ENCODE data around the gene MAPT. TPM values are rescaled to one million over a fixed set of nuclear protein-coding genes. Genes with fewer than 3 reads are reported as not detected.

MAPT gene
- total and polyA plus RNA-seq, 2 of the 13 experiments (the other 11 are each of a cell fraction or from before 2014, with no cell fraction given), result 2.1 to 2.8 TPM

- no peaks in the 10 kb centered on the region for H3K79me2 ChIP-seq (ENCODE audit: insufficient read depth, low read length)
- H3K9me3 ChIP-seq (ENCODE audit: low read length), result no peaks in the 10 kb centered on the region
- POLR2A ChIA-PET, result interaction anchor here (0.7 kb wide), 1 partner anchor 827 kb away, joined by 4 read pairs; no protein-coding TSS in a partner anchor
- H3K9ac ChIP-seq (ENCODE audit: insufficient read depth, low read depth, low read length), result no peak overlapping the region
- H3K4me3 ChIP-seq (replicated peaks in 1 of 3; ENCODE audit: insufficient read depth in 1 of 3, low read depth in 2 of 3, low read length in 3 of 3), result no peak overlapping the region
- FAIRE-seq, result no peak
- H3K4me1 ChIP-seq (ENCODE audit: insufficient read depth, low read length), result no peaks in the 10 kb centered on the region
- intact Hi-C loops (cut with micrococcal nuclease; ENCODE audit: unreplicated experiment), result no loop called here
- H3K36me3 ChIP-seq (replicated peaks in 1 of 2; ENCODE audit: control insufficient read depth in 1 of 2, insufficient read depth in 2 of 2, low read length in 2 of 2), result no peaks in the 10 kb centered on the region
- ATAC-seq, result no peak
- no peak overlapping the region for H2AFZ ChIP-seq (ENCODE audit: low read length)
- WGBS (ENCODE audit: low lambda C conversion rate), result 48% methylated on average over 7 of the region's 7 CpGs
- in situ Hi-C loops (cut with HindIII; ENCODE audit: extremely low pct_ligation_motif_present, low pct_unique_long_range_greater_than_20kb), result no loop called here
- H3K4me2 ChIP-seq (ENCODE audit: low read depth, low read length), result no peak overlapping the region
- no peaks in the 10 kb centered on the region for H4K20me1 ChIP-seq (ENCODE audit: insufficient read depth, low read length)
- CTCF ChIA-PET (ENCODE audit: low intra/inter-chr PET ratio, low total read pairs), result no interaction called here
- DNase-seq (ENCODE audit: low spot score), result no peak
- BruUV-seq (replicated peaks), result no TSS peak
- H3K27me3 ChIP-seq (ENCODE audit: control insufficient read depth in 1 of 2, insufficient read depth in 2 of 2, low read length in 2 of 2), result peaks cover 0 to 5% of the 10 kb centered on the region in 2 experiments; a peak in 1 of 5 replicates
- TF ChIP-seq GATAD2A (CRISPR knock-in tag; IDR thresholded peaks at IDR 0.05) (no peak), ZNF746 (CRISPR knock-in tag; IDR thresholded peaks at IDR 0.05) (no peak)
- no peak overlapping the region for H3K27ac ChIP-seq (ENCODE audit: extremely low read length, insufficient read depth, low read length)
Observed at GRCh38 chr17:45981306-45981705, 87.0 kb downstream of the MAPT start.

- intact Hi-C loops (cut with micrococcal nuclease; ENCODE audit: unreplicated experiment), result no loop called here
- CTCF ChIA-PET (ENCODE audit: low intra/inter-chr PET ratio, low total read pairs), result no interaction called here
- no peak; the same call in 2 of the 3 replicates for ATAC-seq
- no peak for TF ChIP-seq HMGXB4 (CRISPR knock-in tag; IDR thresholded peaks at IDR 0.05; ENCODE audit: borderline replicate concordance in 1 of 2, low read depth in 1 of 2)
- TF ChIP-seq ZNF207 (IDR thresholded peaks at IDR 0.05; ENCODE audit: borderline replicate concordance), result no peak
- no peak for TF ChIP-seq TRIM22 (IDR thresholded peaks at IDR 0.05)
- TF ChIP-seq ZNF660 (CRISPR knock-in tag; IDR thresholded peaks at IDR 0.05; ENCODE audit: borderline replicate concordance, low read depth), result no peak
- no peak for TF ChIP-seq ZBTB39 (CRISPR knock-in tag; IDR thresholded peaks at IDR 0.05)
- TF ChIP-seq MXI1 (IDR thresholded peaks at IDR 0.05; ENCODE audit: borderline replicate concordance, low read depth, low read length), result no peak
- no peak for TF ChIP-seq HNRNPK (IDR thresholded peaks at IDR 0.05; ENCODE audit: low read depth, low read length, poor library complexity, severe bottlenecking)
- TF ChIP-seq NR2F2 (IDR thresholded peaks at IDR 0.05; ENCODE audit: borderline replicate concordance, low read depth), result no peak
- no peak for TF ChIP-seq ZNF432 (CRISPR knock-in tag; IDR thresholded peaks at IDR 0.05; ENCODE audit: borderline replicate concordance)
Observed at GRCh38 chr17:45982791-45983613, 88.6 kb downstream of the MAPT start.

More at GRCh38 chr17:45982791-45983613, 88.6 kb downstream of the MAPT start:
- Histone ChIP-seq H3K27ac (ENCODE audit: extremely low read length, insufficient read depth, low read length) (no peak overlapping the region), H3K79me2 (ENCODE audit: insufficient read depth, low read length) (no peaks in the 10 kb centered on the region), H3K4me1 (ENCODE audit: insufficient read depth, low read length) (peaks cover 12% of the 10 kb centered on the region), H3K9ac (ENCODE audit: insufficient read depth, low read depth, low read length) (no peak overlapping the region), H2AFZ (ENCODE audit: low read length) (no peak overlapping the region), H3K36me3 (replicated peaks in 1 of 2; ENCODE audit: control insufficient read depth in 1 of 2, insufficient read depth in 2 of 2, low read length in 2 of 2) (no peaks in the 10 kb centered on the region), H4K20me1 (ENCODE audit: insufficient read depth, low read length) (no peaks in the 10 kb centered on the region), H3K9me3 (ENCODE audit: low read length) (no peaks in the 10 kb centered on the region), H3K4me3 (replicated peaks in 1 of 3; ENCODE audit: insufficient read depth in 1 of 3, low read depth in 2 of 3, low read length in 3 of 3) (no peak overlapping the region), H3K27me3 (ENCODE audit: control insufficient read depth in 1 of 2, insufficient read depth in 2 of 2, low read length in 2 of 2) (peaks cover 0 to 9% of the 10 kb centered on the region in 2 experiments; a peak in 2 of 5 replicates), H3K4me2 (ENCODE audit: low read depth, low read length) (no peak overlapping the region)
- BruUV-seq (replicated peaks), result no TSS peak
- in situ Hi-C loops (cut with HindIII; ENCODE audit: extremely low pct_ligation_motif_present, low pct_unique_long_range_greater_than_20kb), result no loop called here
- POLR2A ChIA-PET, result no interaction called here
- FAIRE-seq, result no peak
- DNase-seq (ENCODE audit: low spot score), result no peak
- WGBS (ENCODE audit: low lambda C conversion rate), result 83% methylated on average over 27 of the region's 41 CpGs

All from HepG2 (cell line).